ENCODE data around the gene CD44. TPM values are rescaled to one million over a fixed set of nuclear protein-coding genes. Genes with fewer than 3 reads are reported as not detected.

Gene CD44
- polyA plus RNA-seq, 1 donor from 2014 or later: 0.77 TPM

- no peak for TF ChIP-seq EP300 (conservative IDR thresholded peaks at IDR 0.05; ENCODE audit: poor library complexity, severe bottlenecking)
- TF ChIP-seq RAD21 (conservative IDR thresholded peaks at IDR 0.05): no peak
- TF ChIP-seq TAF1 (IDR thresholded peaks at IDR 0.05; ENCODE audit: low read depth): no peak
- no peak for TF ChIP-seq REST (IDR thresholded peaks at IDR 0.05; ENCODE audit: borderline replicate concordance)
- TF ChIP-seq CTCF (IDR thresholded peaks at IDR 0.05; ENCODE audit: poor library complexity, severe bottlenecking): no peak
- no peak for TF ChIP-seq EZH2 (IDR thresholded peaks at IDR 0.05; ENCODE audit: borderline replicate concordance, insufficient read depth, low read length, poor library complexity, severe bottlenecking)
- no peak for TF ChIP-seq POLR2AphosphoS5 (IDR thresholded peaks at IDR 0.05)
- no peak for TF ChIP-seq SMC3 (conservative IDR thresholded peaks at IDR 0.05; ENCODE audit: poor library complexity)
- no peak for TF ChIP-seq MXI1 (conservative IDR thresholded peaks at IDR 0.05; ENCODE audit: poor library complexity, severe bottlenecking)
- no peaks in the 10 kb centered on the region for H3K27me3 ChIP-seq (ENCODE audit: insufficient read depth, low read depth, low read length)
- no peaks in the 10 kb centered on the region for H3K9me2 ChIP-seq (ENCODE audit: insufficient read depth, low read length)
- no peaks in the 10 kb centered on the region for H3K9me3 ChIP-seq (ENCODE audit: low read length)
- H2AFZ ChIP-seq (ENCODE audit: low read depth, low read length): no peak overlapping the region
- H3K79me2 ChIP-seq (replicated peaks; ENCODE audit: insufficient read depth, low read length): no peaks in the 10 kb centered on the region
- no peak overlapping the region for H3K27ac ChIP-seq (ENCODE audit: low read length)
- H3K9ac ChIP-seq (ENCODE audit: low read length): no peak overlapping the region
- no peak overlapping the region for H3K4me3 ChIP-seq (ENCODE audit: low read length)
- no peak overlapping the region for H3K4me2 ChIP-seq (ENCODE audit: low read length)
- H4K20me1 ChIP-seq (ENCODE audit: insufficient read depth): no peaks in the 10 kb centered on the region
- peaks cover 14% of the 10 kb centered on the region for H3K36me3 ChIP-seq (ENCODE audit: insufficient read depth, low read length)
- H3F3A ChIP-seq (ENCODE audit: insufficient read depth, low read length, poor library complexity, severe bottlenecking): no peaks in the 10 kb centered on the region
Observed at GRCh38 chr11:35274909-35275785, 136.2 kb downstream of the CD44 start.

- Histone ChIP-seq H3K79me2 (replicated peaks; ENCODE audit: insufficient read depth, low read length) (no peaks in the 10 kb centered on the region), H3F3A (ENCODE audit: insufficient read depth, low read length, poor library complexity, severe bottlenecking) (no peaks in the 10 kb centered on the region), H3K9me3 (ENCODE audit: low read length) (no peaks in the 10 kb centered on the region), H4K20me1 (ENCODE audit: insufficient read depth) (no peaks in the 10 kb centered on the region), H3K9me2 (ENCODE audit: insufficient read depth, low read length) (no peaks in the 10 kb centered on the region), H2AFZ (ENCODE audit: low read depth, low read length) (no peak overlapping the region), H3K36me3 (ENCODE audit: insufficient read depth, low read length) (peaks cover 14% of the 10 kb centered on the region), H3K27me3 (ENCODE audit: insufficient read depth, low read depth, low read length) (no peaks in the 10 kb centered on the region), H3K9ac (ENCODE audit: low read length) (no peak overlapping the region), H3K4me3 (ENCODE audit: low read length) (no peak overlapping the region), H3K4me2 (ENCODE audit: low read length) (no peak overlapping the region), H3K27ac (ENCODE audit: low read length) (no peak overlapping the region)
- no peak for TF ChIP-seq EP300 (conservative IDR thresholded peaks at IDR 0.05; ENCODE audit: poor library complexity, severe bottlenecking)
- no peak for TF ChIP-seq EZH2 (IDR thresholded peaks at IDR 0.05; ENCODE audit: borderline replicate concordance, insufficient read depth, low read length, poor library complexity, severe bottlenecking)
- no peak for TF ChIP-seq REST (IDR thresholded peaks at IDR 0.05; ENCODE audit: borderline replicate concordance)
- no peak for TF ChIP-seq RAD21 (conservative IDR thresholded peaks at IDR 0.05)
- TF ChIP-seq POLR2AphosphoS5 (IDR thresholded peaks at IDR 0.05): no peak
- TF ChIP-seq CTCF (IDR thresholded peaks at IDR 0.05; ENCODE audit: poor library complexity, severe bottlenecking): no peak
- TF ChIP-seq TAF1 (IDR thresholded peaks at IDR 0.05; ENCODE audit: low read depth): no peak
- TF ChIP-seq SMC3 (conservative IDR thresholded peaks at IDR 0.05; ENCODE audit: poor library complexity): no peak
- TF ChIP-seq MXI1 (conservative IDR thresholded peaks at IDR 0.05; ENCODE audit: poor library complexity, severe bottlenecking): no peak
Observed at GRCh38 chr11:35275786-35276170, 136.8 kb downstream of the CD44 start.
